Uterus (tissue), 2 donors: ENCODE results near the gene CAMTA1.

ENCODE experiments used
- CTCF ChIP-seq, 4 experiments: fragments of 200-600 bp in 2 of 4; fragments of 450-650 bp in 2 of 4; sonication (generic) in 2 of 4; IDR thresholded peaks; one replicate each; pipeline ENCODE4 v1.5.1; 2016 to 2019; ENCODE audit warnings: antibody characterized with exemption in 4 of 4, mild to moderate bottlenecking in 2 of 4, moderate library complexity in 1 of 4
- POLR2A ChIP-seq, 2 donors: fragments of 450-650 bp; IDR thresholded peaks; one replicate each; pipeline ENCODE4 v1.6.1; 2016; ENCODE audit warnings: antibody characterized with exemption in 2 of 2, mild to moderate bottlenecking in 1 of 2, moderate library complexity in 1 of 2

GRCh38 chr1:7771823-7772299 lies 986.6 kb downstream of the CAMTA1 start:
- TF ChIP-seq CTCF (IDR thresholded peaks at IDR 0.05) (no peak), POLR2A (IDR thresholded peaks at IDR 0.05) (no peak)
